GM21529 (cell line): ENCODE measurements around the gene PLXDC2.

Experiments used
- ATAC-seq: cut with Tn5 transposase; IDR thresholded peaks from one replicate; pipeline ENCODE4 v1.9.1; 2021; ENCODE audit not compliant: unreplicated experiment

PLXDC2 gene

GRCh38 chr10:20314431-20314830, 498.2 kb downstream of the PLXDC2 start:
- no peak for ATAC-seq

GRCh38 chr10:20327954-20328353, 511.7 kb downstream of the PLXDC2 start:
- ATAC-seq = no peak

DNA sequence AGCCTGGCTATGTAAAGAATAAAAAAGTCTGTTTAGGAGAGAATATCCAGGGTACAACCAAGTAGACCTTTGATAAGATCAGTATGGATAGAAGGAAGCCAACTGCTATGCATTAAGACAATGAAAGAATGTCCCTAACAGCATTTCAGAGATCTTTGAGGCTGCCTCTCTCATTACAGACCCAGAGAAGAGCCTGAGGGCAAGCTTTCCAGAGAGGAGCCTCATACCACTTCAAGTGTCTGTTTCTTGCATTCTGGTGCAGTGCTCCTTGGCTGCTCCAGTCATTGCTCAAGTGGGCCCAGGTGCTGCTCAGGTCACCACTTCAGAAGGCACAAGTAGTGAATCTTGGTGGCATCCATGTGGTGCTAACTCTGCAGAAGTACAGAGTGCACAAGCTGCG, 514.0 kb downstream of the PLXDC2 start:
- no peak for ATAC-seq

DNA sequence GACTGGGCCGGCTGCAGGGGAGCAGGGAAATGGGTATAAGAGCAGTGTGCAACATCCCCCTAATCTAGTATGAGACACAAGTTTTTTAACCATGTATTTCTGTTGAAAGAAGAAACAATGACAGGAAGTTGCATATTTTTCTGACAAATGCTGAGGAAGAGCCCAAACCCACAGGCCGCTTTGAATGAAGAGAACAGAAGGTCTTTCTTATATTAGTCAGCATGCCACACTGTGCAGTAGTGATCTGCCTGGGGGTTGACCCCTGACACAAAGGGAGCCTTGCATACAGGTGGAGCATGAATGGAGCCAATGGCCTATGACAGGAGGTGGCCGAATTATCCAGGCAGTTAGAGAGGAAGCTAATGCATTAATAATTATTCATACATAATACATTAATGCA, 518.3 kb downstream of the PLXDC2 start:
- ATAC-seq = no peak
